ENCODE measurements around the gene WBP2NL.
"Not testable (repeated sequence)": the region's sequence is repeated elsewhere in the genome, so short reads cannot be mapped to it uniquely, and the experiment has no call there.

Gene WBP2NL

GRCh38 chr22:42035256-42035655 lies 36.7 kb downstream of the WBP2NL start:
- no peak for DNase-seq

- no peak for DNase-seq
Observed at GRCh38 chr22:42039271-42039670, 40.7 kb downstream of the WBP2NL start.

DNA sequence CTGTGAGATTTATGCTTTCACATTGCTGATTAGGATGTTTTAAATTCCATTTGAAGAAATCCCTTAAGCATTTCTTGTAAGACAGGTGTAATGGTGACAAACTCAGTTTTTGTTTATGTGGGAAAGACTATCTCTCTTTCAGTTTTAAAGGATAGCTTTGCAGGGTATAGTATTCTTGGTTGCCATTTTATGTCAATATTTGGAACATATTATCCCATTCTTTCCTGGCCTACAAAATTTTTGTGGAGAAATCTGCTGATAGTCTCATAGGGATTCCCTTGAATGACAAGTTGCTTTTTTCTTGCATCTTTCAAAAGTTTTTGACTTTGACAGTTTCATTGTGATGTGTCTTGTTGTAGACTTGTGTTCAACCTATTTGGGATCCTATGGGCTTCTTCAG lies 43.2 kb downstream of the WBP2NL start:
- DNase-seq, result no peak

GRCh38 chr22:42050641-42051180 lies 52.1 kb downstream of the WBP2NL start:
- no peak for DNase-seq

DNA sequence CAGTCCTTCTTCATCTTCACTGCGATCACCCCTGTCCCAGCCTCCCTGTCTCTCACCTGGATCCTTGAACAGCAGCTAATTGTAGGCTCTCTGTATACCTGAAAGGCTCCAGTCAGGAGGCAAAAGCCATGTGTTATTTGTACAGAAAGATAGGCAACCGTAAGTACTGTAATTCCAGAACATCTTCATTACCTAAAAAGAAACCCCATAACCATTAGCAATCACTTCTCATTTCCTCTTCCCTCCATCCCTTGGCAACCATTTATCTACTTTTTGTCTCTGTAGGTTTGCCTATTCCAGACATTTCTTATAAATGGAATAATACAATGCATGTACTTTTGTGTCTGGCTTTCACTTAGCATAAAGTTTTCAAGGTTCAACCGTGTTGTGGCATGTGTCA lies 54.2 kb downstream of the WBP2NL start:
- no peak for DNase-seq

GRCh38 chr22:42056757-42057511 lies 58.3 kb downstream of the WBP2NL start:
- no peak for DNase-seq

- DNase-seq, result no peak
Observed at GRCh38 chr22:42060489-42060888, 61.9 kb downstream of the WBP2NL start.

DNA sequence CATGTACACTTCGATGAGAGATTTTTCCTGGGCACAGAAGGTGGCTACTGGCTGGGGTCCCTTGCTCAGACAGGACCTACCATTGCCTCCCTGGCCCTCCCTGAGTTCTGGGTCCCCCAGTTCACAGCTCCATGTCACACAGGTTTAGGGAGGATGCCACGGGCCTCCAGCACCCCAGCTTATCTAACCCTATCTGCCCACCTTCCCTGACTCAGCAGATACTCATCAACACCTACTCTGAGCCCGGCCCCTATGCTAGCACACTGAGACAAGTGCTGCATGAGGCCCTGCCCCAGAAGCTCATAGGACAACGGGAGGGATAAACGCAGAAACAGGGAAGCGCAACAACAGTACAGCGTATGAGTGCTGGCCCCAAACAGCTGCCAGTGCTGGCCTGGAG lies 62.5 kb downstream of the WBP2NL start:
- no peak for DNase-seq

DNA sequence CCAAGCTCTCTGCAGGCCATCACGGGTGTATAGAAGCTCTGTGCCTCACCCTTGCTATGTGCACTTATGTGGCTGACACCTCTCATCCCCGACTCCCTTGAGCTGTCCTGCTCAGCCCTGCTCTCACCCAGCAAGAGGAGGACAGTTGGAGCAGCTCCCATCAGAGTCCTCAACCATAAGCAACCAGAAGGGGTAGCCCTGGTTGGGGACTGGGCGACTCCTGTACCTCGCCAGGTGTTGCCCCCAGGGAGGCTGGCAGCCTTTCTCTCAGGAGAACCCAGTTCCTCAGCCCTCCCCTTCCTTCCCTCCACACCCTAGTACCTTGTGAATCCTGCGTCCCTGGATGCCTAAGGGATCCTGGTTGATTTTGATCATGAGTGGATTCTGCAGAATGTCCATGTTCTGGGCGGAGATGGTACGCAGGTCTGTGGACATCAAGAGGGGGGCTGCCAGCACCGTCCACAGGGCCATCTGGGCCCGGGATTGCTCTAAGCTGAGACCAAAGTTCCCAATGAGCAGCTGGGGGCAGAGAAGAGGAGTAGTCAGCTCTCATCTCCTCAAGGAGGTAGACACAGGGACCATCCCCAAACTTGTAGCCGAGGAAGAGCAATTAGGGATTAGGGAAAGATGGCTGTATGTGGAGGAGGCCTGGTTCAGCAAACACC lies 64.0 kb downstream of the WBP2NL start:
- no peak for DNase-seq

DNA sequence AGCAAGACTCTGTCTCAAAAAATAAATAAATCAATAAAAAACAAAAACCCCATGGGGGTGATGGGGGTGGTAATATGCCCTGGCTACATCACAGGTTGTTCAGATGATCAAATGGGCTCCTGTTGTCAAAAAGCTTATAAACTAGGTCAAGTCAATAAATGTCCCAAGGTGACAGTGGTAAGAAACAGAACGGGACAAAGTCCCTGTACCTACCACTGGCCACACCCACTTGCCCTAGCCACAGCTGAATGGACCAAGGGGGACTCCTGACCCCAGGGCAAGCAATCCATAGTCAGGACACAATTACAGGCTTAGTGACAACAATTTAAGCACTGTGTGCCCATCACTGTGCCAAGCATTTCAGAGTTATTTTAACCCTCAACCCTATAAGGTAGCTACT lies 66.0 kb downstream of the WBP2NL start:
- DNase-seq, result no peak

GRCh38 chr22:42065438-42066125 lies 67.0 kb downstream of the WBP2NL start:
- no peak for DNase-seq

GRCh38 chr22:42066126-42066761 lies 67.7 kb downstream of the WBP2NL start:
- no peak for DNase-seq

- no peak for DNase-seq
Observed at GRCh38 chr22:42066937-42067336, 68.3 kb downstream of the WBP2NL start.

DNA sequence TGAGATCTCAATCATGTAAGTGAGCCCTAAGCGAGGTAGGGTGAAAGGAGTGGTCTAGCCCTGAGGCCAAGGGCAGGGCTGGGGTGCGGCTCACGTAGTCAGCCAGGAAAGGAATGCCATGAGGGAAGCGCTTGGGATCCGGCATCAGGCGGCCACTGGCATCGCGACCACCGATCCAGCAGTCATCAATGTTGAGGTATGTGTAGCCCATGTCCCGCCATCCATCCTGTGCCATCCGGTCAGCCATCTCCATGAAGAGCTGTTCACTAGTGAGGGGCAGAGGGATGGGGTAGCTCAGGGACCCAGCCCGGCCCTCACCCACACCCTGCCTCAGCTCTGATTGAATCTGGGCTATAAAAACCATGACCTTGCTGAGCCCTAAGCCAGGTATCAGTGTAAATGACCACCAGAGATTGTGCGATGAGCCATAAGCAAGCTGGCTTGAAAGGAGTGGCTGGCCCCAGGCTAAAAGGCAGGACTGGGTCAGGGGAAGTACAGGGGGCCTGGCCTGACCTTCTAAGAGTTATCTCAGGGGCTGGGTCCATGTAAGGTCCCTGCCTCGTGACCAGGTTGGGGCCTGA lies 69.2 kb downstream of the WBP2NL start:
- DNase-seq, result no peak

DNA sequence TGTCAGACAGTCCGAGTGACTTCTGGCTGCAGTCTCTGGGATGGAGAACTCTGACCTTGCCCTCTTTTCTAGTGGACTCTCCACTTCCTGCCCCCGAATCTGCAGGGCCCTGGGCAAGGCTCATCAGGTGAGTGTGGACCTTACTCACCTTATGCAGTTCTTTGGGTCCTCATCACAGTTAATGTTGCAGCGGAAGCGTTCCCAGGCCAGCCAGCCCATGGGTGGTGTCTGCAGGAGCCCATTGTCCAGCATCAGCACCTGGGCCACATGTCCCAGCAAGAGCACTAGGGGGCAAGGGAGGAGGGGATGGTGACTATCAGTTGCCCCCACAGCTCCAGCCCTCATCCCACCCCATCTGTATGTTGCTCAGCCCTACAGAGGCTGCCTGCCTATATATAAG lies 69.7 kb downstream of the WBP2NL start:
- DNase-seq, result no peak

DNA sequence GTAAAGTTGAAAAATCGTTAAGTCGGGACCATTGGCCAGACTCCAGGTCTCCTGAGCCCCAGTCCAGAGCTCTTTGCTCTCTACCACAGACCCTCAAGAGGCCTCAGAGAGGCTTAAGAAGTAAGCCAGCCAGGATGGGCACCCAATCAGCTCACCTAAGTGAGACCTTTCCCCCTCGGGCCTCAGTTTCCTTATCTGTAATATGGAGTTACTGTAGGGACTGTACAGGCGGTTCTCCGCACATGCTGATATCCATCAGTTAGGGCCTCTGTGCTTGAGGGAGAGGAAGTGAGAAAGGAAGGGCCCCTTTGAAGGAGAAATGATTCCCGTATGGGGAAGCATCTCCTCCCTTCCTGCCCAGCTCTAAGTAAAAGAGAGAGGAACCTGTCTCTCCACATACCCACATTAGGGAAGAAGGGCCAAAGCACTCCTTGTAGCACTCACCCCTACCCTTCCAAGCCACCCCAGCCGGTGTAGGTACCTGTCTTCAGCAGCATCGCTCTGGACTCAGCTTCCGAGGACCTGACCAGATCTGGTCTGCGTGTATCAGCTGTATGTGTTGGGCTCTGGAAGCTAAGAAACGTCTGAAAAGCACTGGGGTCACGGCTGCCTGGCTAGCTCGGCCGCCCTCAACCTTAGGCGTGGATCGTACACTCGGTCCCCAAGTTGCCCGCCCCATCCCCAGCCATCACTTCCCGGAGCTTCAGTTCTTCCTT lies 71.4 kb downstream of the WBP2NL start:
- DNase-seq, result peak; percentile 55

- peak; percentile 99 for DNase-seq
Observed at GRCh38 chr22:42070517-42071422, 72.2 kb downstream of the WBP2NL start, which contains the start of gene NAGA. Gene NAGA (minus strand): TSS chr22:42070812. CDS start chr22:42070297, 515 bp downstream.

DNA sequence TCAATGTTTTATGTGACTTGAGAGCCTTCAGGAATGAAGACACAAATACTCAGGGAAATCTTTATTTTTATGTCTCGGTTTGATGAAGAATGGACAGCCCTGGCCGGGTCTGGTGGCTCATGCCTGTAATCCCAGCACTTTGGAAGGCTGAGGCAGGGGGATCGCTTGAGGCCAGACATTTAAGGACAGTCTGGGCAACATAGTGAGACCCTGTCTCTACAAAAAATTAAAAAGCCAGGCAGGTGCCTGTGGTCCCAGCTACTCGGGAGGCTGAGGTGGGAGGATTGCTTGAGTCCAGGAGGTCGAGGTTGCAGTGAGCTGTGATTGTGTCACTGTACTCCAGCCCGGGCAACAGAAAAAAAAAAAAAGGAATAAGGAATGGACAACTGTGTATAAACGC lies 72.9 kb downstream of the WBP2NL start:
- not testable (repeated sequence) for DNase-seq

GRCh38 chr22:42072606-42073330 lies 74.2 kb downstream of the WBP2NL start:
- DNase-seq, result no peak

DNA sequence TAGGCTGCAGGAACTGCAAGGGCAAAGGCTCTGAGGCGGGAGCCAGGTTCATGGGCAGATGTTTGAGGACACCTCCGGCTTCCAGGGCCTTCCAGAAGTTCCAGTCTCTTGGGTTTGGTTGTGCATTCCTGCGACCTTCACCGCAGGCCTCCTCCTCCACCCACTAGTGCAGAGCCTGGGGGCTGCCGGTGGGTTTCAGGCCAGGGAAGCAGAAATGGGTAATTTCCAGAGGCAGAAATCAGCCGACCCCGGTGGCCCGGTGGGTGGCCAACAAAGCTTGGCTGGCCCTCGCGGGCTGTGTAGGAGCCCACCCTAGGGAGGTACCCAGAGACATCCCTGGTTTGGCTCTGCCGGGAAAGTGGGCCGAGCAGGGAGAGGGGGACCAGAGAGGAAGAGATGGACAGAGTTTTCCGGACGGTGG lies 75.0 kb downstream of the WBP2NL start:
- DNase-seq, result no peak
